Measurements from ENCODE around the gene SOD2.
"Not testable (repeated sequence)": the region's sequence is repeated elsewhere in the genome, so short reads cannot be mapped to it uniquely, and the experiment has no call there.

The SOD2 gene

DNA sequence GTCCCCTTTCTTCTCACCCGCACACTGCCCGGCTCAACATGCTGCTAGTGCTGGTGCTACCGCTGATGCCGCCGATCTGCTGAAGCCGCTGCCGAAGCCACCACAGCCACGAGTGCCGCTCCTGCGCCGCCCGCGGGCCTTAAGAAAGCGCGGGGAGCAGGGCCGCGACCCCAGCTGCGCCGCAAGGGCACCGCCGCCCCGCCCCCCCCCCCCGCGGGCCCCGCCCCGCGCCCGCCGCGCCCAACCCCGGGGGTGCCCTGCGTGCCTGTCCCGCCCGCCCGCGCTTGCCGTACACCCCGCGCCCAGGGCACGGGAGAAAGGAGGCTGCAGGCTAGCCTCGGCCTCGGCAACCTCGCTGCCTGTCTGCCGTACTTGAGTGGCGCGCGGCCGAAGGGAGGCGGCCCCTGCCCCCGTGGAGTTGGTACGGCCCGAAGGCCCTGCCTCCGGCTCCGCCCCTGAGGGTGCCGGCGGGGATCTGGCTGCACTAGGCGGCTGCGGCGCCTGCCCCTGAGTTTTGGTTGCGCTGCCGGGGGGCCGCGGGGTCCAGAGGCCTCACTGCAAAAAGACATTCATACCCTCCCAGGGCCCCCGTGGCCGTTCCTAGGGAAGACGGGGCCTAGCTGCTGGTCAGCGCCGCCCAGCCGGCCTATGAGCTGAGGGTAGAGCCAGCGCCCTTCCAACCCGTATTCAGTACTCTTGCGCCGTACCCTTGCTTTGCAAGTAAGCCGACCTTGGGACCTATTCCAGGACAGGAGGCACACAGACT is at the start of gene SOD2:
Gene SOD2 (minus strand): TSS at position 114 of the 766 bp plus-strand sequence. CDS start 74 bp downstream, at position 40.
- DNase-seq: peak; percentile 67 to 97 (median 80)
- intact Hi-C loops (cut with DNase I): loop anchor here (1.0 to 5.0 kb wide), 4 partner anchors 34 to 249 kb away; partner anchors contain the start of genes ACAT2, MRPL18 and WTAP

DNA sequence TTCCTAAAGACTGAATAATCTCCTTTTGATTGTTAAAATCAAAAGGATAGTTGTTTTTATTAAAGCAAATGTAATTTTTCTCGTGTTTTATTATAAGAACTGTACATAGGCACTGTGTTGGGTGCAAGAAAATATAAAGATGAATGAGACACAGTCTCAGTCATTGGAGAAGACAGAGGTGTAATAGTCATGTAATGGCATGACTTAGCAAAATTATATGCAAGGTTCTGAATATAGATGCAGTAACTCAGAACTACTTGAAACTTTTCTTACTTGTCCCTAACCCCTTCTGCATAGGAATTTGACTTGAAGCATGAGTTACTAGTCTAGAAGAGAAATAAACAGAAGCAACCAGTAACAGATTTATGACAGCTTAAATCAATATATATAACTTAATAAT is 49.1 kb upstream of the SOD2 start:
- no peak for DNase-seq
- intact Hi-C loops (cut with DNase I): no loop called here

DNA sequence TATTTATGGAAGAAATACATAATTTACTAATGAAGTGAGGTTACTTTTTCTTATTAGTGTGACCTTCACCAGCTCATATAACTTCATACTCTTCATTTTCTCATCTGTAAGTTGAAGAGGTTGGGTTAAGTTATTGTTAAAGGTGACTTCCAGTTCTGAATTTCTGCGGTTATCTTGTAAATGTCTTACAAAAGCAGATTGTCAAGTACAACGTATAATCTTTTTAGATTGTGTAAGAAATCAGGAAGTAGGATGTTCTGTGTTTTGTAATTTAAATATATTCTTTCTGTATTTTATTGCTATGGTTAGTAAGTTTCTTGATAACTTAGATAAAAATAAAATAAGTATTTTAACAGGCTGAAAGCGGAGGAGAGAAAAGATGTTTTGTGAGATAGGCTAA is 46.3 kb upstream of the SOD2 start:
- intact Hi-C loops (cut with DNase I): no loop called here
- no peak for DNase-seq

DNA sequence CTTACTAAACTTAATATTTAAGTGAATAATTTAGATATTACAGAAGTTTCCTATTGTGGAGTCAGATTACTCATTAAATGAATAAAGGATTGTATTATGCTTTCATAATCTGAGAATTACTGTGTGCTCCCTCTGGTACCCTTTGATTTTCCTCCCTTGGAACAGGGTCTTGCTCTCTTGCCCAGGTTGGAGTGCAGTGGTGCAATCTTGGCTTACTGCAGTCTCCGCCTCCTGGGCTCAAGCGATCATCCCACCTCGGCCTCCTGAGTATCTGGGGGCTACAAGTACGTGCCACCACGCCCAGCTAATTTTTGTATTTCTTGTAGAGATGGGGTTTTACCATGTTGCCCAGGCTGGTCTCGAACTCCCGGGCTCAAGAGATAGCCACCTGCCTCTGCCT is 43.9 kb upstream of the SOD2 start:
- peak in 1 of 10 donors; percentile 56 for DNase-seq
- intact Hi-C loops (cut with DNase I): no loop called here

DNA sequence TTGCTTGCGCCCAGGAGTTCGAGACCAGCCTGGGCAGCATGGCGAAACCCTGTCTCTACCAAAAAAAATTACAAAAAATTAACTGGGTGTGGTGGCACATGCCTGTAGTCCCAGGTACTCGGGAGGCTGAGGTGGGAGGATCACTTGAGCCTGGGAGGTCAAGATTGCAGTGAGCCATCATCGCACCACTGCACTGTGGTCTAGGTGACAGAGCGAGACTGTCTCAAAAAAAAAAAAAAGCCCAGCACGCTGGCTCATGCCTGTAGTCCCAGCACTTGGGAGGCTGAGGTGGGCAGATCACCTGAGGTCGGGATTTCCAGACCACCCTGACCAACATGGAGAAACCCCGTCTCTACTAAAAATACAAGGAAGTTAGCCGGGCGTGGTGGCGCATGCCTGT is 40.4 kb upstream of the SOD2 start:
- intact Hi-C loops (cut with DNase I): not testable (repeated sequence)

DNA sequence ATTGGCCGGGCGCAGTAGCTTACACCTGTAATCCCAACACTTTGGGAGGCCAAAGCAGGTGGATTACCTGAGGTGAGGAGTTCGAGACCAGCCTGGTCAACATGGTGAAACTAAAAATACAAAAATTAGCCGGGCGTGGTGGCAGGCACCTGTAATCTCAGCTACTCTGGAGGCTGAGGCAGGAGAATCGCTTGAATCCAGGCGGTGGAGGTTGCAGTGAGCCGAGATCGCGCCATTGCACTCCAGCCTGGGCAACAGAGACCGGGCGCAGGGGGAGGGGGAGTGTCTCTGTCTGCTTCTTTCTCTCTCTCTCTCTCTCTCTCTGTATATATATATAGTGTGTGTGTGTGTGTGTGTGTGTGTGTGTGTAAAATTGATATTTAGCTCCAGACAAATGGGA is 39.5 kb upstream of the SOD2 start:
- intact Hi-C loops (cut with DNase I); DNase-seq: not testable (repeated sequence)

More for the DNA sequence above, 40.4 kb upstream of the SOD2 start:
- DNase-seq: not testable (repeated sequence)

DNA sequence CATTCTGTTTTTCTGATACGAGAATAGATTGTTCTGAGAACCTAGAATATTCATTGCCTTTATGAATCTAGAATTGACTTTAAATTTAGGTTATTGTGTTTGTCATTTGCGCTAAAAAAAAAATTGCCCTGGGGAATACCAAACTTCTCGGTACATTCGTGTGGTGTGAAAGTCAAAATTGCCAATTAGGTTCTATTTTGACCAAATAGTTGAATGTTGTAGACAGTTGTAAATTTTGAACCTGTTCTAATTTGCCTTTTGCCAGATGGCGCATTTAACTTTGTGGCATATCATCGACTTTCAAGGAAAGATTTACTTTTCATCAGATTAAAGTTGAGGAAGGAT is 37.3 kb upstream of the SOD2 start:
- DNase-seq: no peak
- intact Hi-C loops (cut with DNase I): no loop called here

DNA sequence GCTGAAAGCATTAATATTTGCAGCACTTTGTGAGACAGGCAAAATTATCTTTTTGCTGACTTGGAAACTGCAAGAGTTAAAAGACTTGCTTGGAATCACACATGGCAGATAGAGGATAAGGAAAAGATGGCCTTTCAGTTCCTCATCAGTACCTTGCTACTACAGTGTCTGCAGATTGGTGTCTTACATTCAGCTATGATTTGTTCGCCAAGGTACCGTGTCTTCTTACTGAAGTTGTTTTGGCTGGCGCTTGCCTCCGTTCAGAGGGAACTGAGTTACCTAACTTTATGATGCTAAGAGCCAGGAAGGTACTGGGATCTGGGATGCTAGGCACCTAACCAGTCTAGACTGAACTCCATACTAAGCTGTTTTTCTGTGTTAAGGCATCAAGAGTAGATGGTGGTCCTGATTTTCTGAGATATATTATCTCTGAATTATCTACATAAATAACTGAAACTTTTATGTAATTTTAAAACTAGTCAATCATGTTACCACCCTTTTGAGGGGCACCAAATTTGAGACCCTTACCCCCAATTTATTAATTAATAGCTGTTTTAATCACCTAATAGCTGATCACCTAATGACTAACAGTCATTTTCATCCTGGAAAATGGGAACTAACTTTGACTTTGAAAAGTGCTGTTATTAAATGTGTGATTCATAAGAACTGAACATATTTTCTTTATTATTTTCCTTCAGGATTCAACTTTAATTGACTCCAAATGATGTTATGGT is 36.7 kb upstream of the SOD2 start:
- intact Hi-C loops (cut with DNase I): no loop called here
- no peak for DNase-seq

DNA sequence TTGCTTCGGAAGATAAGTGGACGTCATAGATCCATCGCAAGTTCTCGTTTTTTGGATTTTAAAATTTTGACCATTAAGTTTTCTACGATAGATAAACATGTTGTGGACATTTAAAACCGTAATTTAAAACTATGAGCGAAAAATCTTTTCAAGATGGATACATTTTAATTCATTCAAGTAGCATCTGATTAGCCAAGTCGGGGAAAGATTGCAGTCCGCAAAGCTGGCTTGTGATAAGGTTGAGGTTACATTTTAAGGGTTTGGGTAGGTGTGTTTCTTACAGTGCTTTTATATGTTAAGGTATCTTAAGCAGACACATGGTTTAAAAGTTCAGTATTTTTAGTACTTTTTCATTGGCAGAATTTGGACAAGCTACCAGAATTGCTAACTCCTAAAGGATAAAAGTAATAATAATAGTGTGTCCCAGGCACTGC is 35.5 kb upstream of the SOD2 start:
- intact Hi-C loops (cut with DNase I): no loop called here
- no peak for DNase-seq

DNA sequence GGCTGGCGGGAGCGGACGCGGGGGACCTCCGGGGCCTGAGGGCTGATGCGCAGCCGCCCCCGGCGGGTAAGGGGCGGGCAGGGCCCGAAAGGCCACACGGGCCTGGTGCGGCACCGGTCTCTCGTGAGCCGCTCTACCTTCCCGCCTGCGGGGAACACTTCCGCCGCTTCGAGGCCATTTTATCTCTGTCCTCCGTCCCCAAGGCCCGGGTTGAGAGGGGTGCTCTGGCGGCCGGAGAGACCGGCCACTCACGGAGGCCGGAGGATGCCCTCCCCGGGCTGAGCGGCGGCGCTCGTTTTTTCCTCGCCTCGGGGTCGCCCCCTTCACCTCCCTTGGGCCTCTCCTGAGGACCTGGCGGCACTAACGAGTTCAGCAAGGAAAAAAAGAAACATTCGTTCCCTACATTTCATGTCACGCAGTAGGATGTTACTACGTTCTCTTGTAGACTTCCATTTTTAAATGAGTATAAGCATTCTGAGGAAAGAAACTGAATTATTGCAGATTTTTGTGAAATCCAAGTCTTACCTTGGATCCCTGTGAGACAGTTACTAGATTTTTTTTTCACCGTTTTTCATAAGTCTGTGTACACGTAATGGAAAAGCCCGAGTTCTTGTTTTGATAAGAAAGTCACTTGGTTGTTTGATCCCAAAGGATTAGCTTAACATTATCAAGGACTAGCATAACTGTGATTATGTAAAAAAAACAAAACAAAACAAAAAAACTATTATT is 34.8 kb upstream of the SOD2 start:
- intact Hi-C loops (cut with DNase I): loop anchor here (1.0 to 2.0 kb wide), 3 partner anchors 33 to 63 kb away; partner anchors contain the start of genes MRPL18 and SOD2
- DNase-seq: no peak

DNA sequence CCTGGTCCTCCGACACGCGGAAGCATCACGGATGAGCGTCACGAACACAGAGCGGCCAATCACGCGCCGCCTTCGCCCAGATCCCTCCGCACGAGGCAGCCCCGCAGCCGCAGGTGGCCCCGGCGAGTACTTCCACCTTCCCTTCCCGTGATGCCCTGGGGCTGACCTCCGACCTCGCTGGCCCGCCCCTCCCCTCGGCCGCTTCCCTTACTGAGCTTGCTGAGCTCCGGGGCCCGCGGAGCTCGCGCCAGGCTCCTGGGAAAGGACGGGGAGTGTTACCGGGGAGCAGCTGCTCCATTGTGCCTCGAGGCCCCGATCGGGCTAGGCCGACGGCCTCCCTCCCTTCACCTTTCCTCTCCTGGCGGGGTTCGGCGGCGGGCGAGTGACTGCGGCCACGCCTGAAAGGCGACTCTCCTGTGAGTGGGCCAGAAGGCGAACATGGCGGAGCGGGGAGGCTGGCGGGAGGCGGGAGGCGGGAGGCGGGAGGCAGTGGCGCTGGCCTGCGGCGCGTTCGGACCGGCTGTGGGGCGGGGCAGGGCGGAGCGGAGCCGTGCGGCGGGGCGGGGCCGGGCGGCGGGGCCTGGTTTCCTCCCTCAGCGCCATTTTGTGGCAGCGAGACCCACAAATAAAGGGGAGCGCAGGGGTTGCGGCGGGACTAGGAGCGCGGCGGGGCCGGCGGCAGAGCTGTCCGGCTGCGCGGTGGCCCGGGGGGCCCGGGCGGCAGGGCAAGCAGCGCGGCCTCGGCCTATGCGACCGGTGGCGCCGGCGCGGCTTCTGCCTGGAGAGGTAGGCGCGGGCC is 34.1 kb upstream of the SOD2 start, which contains the start of gene WTAP:
Gene WTAP (plus strand): TSS at position 589 of the 799 bp plus-strand sequence. CDS start 8,760 bp downstream, outside the sequence.
- intact Hi-C loops (cut with DNase I): loop anchor here (1.0 to 2.0 kb wide), 3 partner anchors 34 to 64 kb away; partner anchors contain the start of genes MRPL18 and SOD2

DNA sequence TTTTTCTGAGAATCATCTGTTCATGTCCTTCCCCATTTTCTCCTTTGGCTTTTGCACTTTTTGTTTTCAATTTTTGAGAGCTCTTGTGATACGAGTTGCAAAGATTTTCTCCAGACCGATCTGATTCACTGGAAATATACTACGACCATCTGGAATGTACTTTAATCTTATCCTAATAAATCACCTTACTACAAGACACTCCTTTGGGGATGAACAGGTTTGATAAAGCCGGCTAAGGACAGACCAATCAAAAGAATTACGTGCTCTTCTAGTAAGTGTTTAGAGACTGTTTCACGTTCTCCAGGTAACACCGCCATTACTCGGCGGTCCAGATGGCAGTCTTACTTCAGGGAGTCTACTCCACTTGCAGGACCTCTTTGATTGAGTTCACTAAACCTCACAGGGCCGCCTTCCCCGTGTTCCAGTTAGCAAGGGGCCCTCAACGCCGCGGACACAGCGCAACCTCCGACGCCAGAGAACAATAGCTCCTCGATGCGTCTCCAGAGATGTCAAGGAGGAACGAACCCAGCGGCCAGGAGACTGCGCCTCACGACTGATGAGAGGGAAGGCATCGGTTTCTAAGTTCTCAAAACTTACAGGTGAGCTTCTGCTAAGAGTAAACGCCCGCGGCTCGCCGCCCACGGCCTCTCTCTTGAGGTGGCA is 33.3 kb upstream of the SOD2 start:
- intact Hi-C loops (cut with DNase I): loop anchor here (2.0 kb wide), 1 partner anchor 64 kb away; the partner anchor contains the start of gene MRPL18
- no peak for DNase-seq

More for the DNA sequence above, 34.1 kb upstream of the SOD2 start, which contains the start of gene WTAP:
- DNase-seq: peak; percentile 92 to 99 (median 94)

DNA sequence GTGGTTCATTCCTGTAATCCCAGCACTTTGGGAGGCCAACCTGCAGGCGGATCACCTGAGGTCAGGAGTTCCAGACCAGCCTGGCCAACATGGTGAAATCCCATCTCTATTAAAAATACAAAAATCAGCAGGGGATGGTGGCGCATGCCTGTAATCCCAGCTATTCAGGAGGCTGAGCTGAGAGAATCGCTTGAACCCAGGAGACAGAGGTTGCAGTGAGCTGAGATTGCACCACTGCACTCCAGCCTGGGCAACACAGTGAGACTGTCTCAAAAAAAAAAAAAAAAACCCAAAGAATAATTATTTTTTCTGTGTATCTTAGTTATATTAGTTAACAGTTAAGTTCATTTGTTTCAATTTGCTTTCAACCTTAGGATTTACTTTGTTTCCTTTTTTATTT is 32.2 kb upstream of the SOD2 start:
- DNase-seq; intact Hi-C loops (cut with DNase I): not testable (repeated sequence)

DNA sequence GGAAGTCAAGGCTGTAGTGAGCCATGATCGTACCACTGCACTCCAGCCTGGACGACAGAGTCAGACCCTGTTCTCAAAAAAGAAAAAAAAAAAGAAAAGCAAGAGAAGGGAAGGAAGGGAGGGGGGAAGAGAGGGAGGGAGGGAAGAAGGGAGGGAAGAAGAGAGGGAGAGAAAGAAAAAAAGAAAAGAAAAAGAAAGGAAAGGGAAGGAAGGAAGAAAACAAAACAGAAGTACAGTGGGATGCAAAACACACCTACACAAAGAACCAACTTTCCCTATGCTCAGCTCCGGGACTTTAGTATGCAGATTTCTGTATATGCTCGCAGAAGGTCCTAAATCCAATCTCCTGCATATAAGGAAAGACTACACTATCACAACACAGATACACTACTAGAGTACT is 31.7 kb upstream of the SOD2 start:
- intact Hi-C loops (cut with DNase I): no loop called here
- no peak for DNase-seq

DNA sequence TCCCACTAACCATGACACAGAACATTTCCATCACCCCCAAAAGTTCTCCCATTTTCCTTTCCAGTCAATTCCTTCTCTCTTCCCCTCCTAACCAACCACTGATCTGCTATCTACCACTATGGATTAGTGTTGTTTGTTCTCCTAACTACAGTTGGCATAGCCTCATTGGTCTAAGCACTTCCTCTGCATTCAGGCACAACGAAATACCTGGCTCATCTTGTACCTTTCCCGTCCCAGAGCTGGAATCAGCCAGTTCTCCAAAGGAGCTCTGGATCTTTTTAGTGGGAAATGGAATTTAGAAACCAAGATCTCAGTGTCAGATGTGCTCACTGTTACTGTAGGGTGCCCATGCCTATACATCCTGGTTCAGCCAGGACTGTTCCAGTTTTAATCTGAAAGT is 30.2 kb upstream of the SOD2 start:
- intact Hi-C loops (cut with DNase I): no loop called here
- DNase-seq: no peak

DNA sequence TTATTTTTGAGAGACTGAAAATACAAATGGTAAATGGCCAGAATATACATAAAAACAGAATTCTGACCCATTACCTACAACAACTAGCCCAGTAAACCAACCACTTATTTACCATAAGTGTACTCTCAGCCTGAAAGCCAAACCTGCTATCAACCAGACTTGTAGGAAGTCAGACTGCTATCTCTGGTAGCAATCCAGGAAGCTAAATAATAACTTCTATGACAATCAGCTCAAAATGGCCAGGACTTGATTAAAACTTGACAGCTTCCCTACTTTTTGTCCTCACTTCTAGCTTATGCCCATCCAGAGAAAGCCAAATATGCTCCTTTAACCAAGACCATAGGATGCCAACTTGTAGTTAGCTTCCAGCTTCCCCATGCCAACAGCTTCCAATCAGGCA is 29.6 kb upstream of the SOD2 start:
- no peak for DNase-seq
- intact Hi-C loops (cut with DNase I): no loop called here

DNA sequence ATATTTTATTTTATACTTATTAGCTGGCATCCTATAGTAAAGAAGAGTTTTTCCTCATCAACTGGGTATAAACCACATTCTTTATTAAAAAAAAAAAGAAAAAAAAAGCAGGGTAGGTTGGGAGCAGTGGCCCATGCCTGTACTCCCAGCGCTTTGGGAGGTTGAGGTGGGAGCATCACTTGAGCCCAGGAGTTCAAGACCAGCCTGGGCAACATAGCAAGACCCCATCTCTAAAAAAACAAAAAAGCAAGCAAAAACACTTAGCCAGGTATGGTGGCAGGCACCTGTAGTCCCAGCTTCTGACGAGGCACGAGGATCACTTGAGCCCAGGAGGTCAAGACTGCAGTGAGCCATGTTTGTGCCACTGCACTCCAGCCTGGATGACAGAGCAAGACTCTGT is 28.9 kb upstream of the SOD2 start:
- intact Hi-C loops (cut with DNase I); DNase-seq: not testable (repeated sequence)

DNA sequence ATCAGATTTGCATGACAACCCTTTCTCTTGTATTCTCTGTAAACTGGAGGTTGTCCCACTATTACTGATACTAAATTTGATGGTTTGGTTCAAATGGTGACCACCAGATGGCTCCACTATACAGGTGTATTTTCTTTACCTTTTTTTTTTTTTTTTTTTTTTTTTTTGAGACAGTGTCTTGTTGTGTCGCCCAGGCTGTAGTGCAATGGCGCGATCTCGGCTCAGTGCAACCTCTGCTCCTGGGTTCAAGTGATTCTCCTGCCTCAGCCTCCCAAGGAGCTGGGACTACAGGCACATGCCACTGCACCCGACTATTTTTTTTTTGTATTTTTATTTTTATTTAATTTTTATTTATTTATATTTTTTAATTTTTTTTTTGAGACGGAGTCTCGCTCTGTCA is 27.7 kb upstream of the SOD2 start:
- intact Hi-C loops (cut with DNase I): no loop called here
- peak in 1 of 10 donors; percentile 61 for DNase-seq

DNA sequence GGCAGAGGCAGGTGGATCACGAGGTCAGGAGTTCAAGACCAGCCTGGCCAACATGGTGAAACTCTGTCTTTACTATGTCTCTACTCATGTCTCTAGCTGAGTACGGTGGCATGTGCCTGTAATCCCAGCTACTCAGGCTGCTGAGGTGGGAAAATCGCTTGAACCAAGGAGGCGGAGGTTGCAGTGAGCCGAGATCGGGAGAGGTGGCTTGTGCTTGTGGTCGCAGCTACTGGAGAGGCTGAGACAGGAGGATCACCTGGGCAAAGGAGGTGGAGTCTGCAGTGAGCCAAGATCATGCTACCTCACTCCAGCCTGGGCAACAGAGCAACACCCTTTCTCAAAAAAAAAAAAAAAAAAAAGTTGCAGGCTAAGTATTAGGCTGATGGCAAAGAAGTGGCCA is 26.2 kb upstream of the SOD2 start:
- peak in 1 of 10 donors; percentile 20 for DNase-seq
- intact Hi-C loops (cut with DNase I): no loop called here

Data from posterior cingulate gyrus (tissue), 11 donors.